SK-N-MC (cell line): ENCODE results near the gene ANXA3.

ENCODE experiments used
- EZH2 ChIP-seq: fragments of 200-600 bp; sonication (generic); IDR thresholded peaks from one replicate; pipeline ENCODE4 v1.6.1; 2017; ENCODE audit warnings: antibody characterized with exemption
- FOXP2 ChIP-seq: optimal IDR thresholded peaks from 2 replicates; pipeline ENCODE3; 2011; ENCODE audit warnings: mild to moderate bottlenecking, moderate library complexity; ENCODE audit not compliant: insufficient read depth; ENCODE audit errors: extremely low read length, control extremely low read depth
- POLR2AphosphoS5 ChIP-seq: IDR thresholded peaks from 2 replicates; pipeline ENCODE4 v1.6.1; 2012; ENCODE audit warnings: mild to moderate bottlenecking, low read depth, low read length, borderline replicate concordance

DNA sequence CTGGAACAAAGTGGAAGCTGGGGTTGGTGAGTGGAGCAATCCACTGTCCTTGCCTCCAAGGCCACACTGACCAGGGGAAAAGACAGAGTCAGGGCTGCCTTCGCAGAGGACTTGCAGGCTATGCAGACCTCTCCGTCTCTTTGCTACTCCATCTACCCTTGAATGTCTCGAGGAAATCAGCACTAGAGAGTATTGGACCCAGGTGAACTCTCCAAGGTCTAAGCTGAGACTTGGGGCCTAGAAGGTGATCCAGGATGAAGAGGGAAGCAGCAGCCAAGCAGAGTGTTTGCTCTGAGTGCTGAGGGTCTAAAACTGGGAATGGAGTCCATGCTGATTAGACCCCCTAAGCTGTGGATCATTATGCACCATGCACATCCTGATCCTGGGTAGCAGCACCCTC lies 54.5 kb downstream of the ANXA3 start:
- TF ChIP-seq EZH2 (no peak), POLR2AphosphoS5 (no peak), FOXP2 (no peak)
